Smooth muscle cell of trachea (primary cell): ENCODE data around the gene UQCRC1. TPM values are rescaled to one million over a fixed set of nuclear protein-coding genes. Genes with fewer than 3 reads are reported as not detected.

ENCODE experiments used
- total RNA-seq: library from RNA; depleted of rRNA; stranded (reverse); fragments of >200 nt; gene quantifications from 2 replicates; pipeline ENCODE4 v1.2.1, GENCODE V29; 2014

The UQCRC1 gene
- total RNA-seq = 358 and 469 TPM in 2 replicates

GRCh38 chr3:48609088-48610005 lies at the start of gene UQCRC1:
TSS of gene UQCRC1 (minus strand) at chr3:48609646. CDS start at chr3:48609620, 26 bp downstream.

GRCh38 chr3:48635222-48636021 lies 26.0 kb upstream of the UQCRC1 start, which contains the start of gene SLC26A6:
TSS of gene SLC26A6 (minus strand) at chr3:48635461. CDS start at chr3:48635393, 68 bp downstream.

GRCh38 chr3:48621461-48621869 lies 12.0 kb upstream of the UQCRC1 start, which contains the start of gene TMEM89:
TSS of gene TMEM89 (minus strand) at chr3:48621769. CDS start at chr3:48621756, 13 bp downstream.

DNA sequence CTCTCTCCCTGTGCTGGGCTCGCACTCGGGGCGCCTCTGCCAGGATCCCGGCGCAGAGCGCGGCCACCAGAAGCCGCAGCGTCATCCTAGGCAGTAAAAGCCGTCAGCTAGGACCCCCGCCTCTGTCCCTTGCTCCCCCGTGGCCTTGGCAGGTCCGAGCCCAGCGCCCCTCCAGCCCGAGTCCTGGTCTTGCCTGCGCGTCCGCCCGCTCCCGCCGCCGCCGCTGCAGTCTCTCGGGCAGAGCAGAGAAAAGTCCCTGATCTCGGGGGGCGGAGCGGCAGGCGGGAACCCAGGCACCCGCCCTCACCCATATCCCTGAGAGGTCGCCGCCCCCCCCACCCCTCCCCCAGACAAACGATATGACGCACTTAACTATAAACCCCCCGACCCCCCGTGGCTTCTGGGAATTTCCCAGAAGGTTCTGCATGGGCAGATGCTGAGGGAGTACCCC lies 14.3 kb downstream of the UQCRC1 start, which contains the start of gene COL7A1:
TSS of gene COL7A1 (minus strand) at position 255 of the 451 bp plus-strand sequence. CDS start at position 85, 170 bp downstream.

GRCh38 chr3:48563382-48563918 lies 46.0 kb downstream of the UQCRC1 start, which contains the start of gene UCN2:
TSS of gene UCN2 (minus strand) at chr3:48563781. CDS start at chr3:48563124, 657 bp downstream.

DNA sequence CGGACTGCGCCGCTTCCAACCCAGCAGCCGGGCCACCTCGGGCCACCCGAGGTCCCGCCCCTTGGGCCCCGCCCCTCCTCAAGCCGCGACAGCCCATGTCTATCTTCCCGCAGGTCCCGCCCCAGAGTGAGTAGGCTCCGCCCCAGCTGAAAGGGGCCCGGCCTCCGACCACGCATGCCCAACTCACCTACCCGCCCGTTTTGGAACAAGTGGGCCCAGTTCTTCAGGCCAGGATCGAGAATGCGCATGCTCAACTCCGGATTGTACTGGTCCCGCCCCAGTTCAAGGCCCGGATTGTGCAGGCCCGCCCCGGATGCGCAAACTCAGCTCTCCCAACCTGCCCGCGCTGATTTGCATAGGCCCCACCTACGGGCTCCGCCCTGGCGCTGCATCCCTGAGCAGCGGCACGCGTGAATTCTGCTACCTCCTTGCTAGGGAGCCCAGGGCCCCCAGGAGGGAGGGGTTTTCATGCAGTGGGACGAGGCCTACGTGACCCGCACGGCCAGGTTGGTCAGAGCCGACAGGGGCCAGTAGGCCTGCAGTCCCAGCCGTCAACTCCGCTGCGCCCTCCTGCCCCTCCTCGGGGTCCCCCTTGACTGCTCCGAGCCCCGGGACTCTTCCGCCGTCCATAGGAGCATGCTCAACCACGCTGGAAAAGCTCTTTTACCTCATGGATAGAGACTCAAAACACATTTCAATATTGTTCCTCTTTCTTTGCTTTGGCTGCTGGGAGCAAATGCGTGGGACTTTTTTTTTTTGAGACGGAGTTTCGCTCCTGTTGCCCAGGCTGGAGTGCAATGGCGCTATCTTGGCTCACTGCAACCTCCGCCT lies 52.4 kb downstream of the UQCRC1 start, which contains the start of gene PFKFB4:
TSS of gene PFKFB4 (minus strand) at position 8 of the 831 bp plus-strand sequence. CDS start 26 bp downstream, outside the sequence.

Other genes starting within 250 kb of the UQCRC1 start
- gene FBXW12, start 237.4 kb downstream of the UQCRC1 start, total RNA-seq = 0.15 TPM in 1 of 2 replicates, not detected in the other
- 41.3 and 76.4 TPM in 2 replicates for gene PLXNB1, start 179.6 kb downstream of the UQCRC1 start, total RNA-seq
- 40.0 and 42.8 TPM in 2 replicates for gene CCDC51, start 169.5 kb downstream of the UQCRC1 start, total RNA-seq
- 178 and 359 TPM in 2 replicates for gene TMA7, start 169.4 kb downstream of the UQCRC1 start, total RNA-seq
- gene ATRIP, start 162.9 kb downstream of the UQCRC1 start, total RNA-seq = 5.7 and 6.6 TPM in 2 replicates
- 107 and 177 TPM in 2 replicates for gene SHISA5, start 105.5 kb downstream of the UQCRC1 start, total RNA-seq
- 10.0 and 12.2 TPM in 2 replicates for gene PFKFB4, start 52.8 kb downstream of the UQCRC1 start, total RNA-seq
- 1.2 and 1.3 TPM in 2 replicates for gene UCN2, start 45.9 kb downstream of the UQCRC1 start, total RNA-seq
- gene COL7A1, start 14.3 kb downstream of the UQCRC1 start, total RNA-seq = 22.5 and 52.6 TPM in 2 replicates
- gene TMEM89, start 12.1 kb upstream of the UQCRC1 start, total RNA-seq = not detected in 2 replicates
- 16.9 and 22.2 TPM in 2 replicates for gene SLC26A6, start 25.8 kb upstream of the UQCRC1 start, total RNA-seq
- gene CELSR3, start 53.2 kb upstream of the UQCRC1 start, total RNA-seq = 1.0 and 3.5 TPM in 2 replicates
- 11.8 and 25.1 TPM in 2 replicates for gene NCKIPSD, start 76.3 kb upstream of the UQCRC1 start, total RNA-seq
- gene IP6K2, start 107.6 kb upstream of the UQCRC1 start, total RNA-seq = 49.0 and 51.5 TPM in 2 replicates
- 34.9 and 35.9 TPM in 2 replicates for gene PRKAR2A, start 238.2 kb upstream of the UQCRC1 start, total RNA-seq